Panc1 (cell line): Measurements from ENCODE around the gene ABAT.

Experiments used
- CTCF ChIP-seq: fragments of 450-650 bp; IDR thresholded peaks from 2 replicates; pipeline ENCODE4 v1.5.1; 2017; ENCODE audit warnings: mild to moderate bottlenecking
- POLR2AphosphoS5 ChIP-seq: IDR thresholded peaks from 2 replicates; pipeline ENCODE4 v1.6.1; 2012; ENCODE audit warnings: mild to moderate bottlenecking, low read depth, low read length, moderate library complexity
- SIN3A ChIP-seq: IDR thresholded peaks from 2 replicates; pipeline ENCODE4 v1.6.1; 2012; ENCODE audit warnings: low read depth, mild to moderate bottlenecking, low read length, moderate library complexity, borderline replicate concordance; ENCODE audit not compliant: insufficient read depth
- TCF7L2 ChIP-seq: IDR thresholded peaks from 2 replicates; pipeline ENCODE4 v1.6.1; 2011; ENCODE audit warnings: mild to moderate bottlenecking, low read depth, low read length, inconsistent platforms
- TF ChIP-seq, protein P1 (sequence below), 2 experiments: IDR thresholded peaks; 2 replicates each; pipeline ENCODE4 v1.6.1; 2011 to 2012; ENCODE audit warnings: low read depth in 2 of 2, control low read depth in 1 of 2, low read length in 1 of 2, mild to moderate bottlenecking in 1 of 2, moderate library complexity in 1 of 2; ENCODE audit not compliant: insufficient read depth in 1 of 2

- TF ChIP-seq CTCF (no peak), POLR2AphosphoS5 (no peak), TCF7L2 (no peak), SIN3A (no peak)
- TF ChIP-seq, protein P1, sequence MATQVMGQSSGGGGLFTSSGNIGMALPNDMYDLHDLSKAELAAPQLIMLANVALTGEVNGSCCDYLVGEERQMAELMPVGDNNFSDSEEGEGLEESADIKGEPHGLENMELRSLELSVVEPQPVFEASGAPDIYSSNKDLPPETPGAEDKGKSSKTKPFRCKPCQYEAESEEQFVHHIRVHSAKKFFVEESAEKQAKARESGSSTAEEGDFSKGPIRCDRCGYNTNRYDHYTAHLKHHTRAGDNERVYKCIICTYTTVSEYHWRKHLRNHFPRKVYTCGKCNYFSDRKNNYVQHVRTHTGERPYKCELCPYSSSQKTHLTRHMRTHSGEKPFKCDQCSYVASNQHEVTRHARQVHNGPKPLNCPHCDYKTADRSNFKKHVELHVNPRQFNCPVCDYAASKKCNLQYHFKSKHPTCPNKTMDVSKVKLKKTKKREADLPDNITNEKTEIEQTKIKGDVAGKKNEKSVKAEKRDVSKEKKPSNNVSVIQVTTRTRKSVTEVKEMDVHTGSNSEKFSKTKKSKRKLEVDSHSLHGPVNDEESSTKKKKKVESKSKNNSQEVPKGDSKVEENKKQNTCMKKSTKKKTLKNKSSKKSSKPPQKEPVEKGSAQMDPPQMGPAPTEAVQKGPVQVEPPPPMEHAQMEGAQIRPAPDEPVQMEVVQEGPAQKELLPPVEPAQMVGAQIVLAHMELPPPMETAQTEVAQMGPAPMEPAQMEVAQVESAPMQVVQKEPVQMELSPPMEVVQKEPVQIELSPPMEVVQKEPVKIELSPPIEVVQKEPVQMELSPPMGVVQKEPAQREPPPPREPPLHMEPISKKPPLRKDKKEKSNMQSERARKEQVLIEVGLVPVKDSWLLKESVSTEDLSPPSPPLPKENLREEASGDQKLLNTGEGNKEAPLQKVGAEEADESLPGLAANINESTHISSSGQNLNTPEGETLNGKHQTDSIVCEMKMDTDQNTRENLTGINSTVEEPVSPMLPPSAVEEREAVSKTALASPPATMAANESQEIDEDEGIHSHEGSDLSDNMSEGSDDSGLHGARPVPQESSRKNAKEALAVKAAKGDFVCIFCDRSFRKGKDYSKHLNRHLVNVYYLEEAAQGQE (IDR thresholded peaks at IDR 0.05; ENCODE audit: insufficient read depth in 1 of 2, low read depth in 2 of 2, low read length in 1 of 2) = no peak
These were observed at the start of gene ABAT for GRCh38 chr16:8674413-8675022.
